ENCODE data around the gene CFAP46.
A peak's percentile ranks its signal among the peaks of the same experiment; 100 is the strongest.
"Not testable (repeated sequence)": the region's sequence is repeated elsewhere in the genome, so short reads cannot be mapped to it uniquely, and the experiment has no call there.

The CFAP46 gene

DNA sequence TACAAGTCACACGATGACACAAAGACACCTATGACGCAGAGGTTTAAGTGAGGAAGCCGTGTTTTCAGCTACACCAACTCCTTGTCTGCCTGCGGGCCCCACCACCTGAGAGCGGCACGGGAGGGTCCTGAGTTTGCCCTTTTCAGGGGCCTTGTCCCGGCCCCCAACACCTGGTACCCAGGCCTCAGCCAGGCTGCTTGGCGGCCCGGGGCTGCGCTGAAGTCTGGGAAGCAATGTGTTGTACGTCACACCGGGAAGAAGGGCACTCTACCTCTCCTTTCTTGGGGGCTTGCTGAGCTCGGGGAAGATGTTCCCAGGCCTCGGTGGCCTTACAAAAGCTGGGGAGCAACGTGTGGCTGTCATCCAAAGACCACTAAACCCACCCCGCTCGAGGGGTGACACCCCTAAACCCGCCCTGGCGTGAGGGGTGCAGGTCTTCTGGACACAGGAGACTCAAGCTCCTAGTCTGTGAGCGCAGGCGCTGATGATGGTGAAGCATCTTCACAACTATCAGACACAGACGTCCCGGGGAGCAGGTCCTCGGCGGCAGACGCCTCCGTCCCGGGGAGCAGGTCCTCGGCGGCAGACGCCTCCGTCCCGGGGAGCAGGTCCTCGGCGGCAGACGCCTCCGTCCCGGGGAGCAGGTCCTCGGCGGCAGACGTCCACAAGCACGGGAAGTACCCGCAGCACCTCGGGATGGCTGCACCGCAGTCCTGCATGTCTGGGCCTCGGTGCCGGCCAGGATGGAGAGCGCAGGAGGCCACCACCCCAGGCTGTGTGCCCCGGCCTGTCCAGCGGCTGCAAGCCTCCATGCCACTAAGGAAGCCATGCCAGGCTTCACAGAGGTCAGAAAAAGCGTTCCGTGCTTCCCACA lies 15.4 kb downstream of the CFAP46 start:
- DNase-seq: no peak

DNA sequence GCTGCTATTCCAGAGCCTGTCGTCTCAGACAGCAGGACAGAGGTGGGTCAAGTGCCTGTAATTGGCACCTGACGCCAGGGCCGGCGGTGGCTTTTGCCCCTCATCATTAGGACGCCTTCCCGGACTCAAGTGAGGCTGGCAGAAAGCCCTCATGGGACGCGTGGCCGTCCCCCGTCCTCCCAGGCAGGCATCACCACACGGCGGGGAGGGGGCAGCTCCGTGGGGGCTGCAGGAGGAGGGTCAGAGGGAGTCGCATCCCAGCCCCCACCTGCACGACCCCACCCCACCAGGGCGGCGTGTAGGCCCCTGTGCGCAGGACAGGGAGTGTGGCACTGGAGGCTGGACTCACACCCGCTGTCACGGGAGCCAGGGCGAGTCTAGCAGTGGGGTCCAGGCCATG lies 16.3 kb downstream of the CFAP46 start:
- DNase-seq: no peak

DNA sequence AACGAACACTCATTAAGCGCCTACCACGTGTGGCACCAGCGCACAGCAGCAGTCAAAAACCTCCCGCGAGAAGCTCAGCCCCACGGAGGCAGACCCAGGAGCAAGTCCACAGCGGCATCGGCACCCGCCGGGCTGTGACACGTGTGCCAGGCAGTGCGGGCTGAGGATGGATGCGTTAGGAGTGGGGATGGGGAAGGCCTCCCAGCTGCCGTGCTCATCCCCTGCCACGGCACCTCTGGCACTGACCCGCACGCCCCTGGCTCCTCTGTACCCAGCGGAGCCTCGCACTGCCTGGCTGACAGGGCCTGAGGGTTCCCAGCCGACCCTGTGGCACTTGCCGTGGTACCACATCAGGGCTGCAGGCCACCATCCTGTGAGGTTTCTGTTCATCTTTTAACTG lies 16.8 kb downstream of the CFAP46 start:
- DNase-seq: no peak

DNA sequence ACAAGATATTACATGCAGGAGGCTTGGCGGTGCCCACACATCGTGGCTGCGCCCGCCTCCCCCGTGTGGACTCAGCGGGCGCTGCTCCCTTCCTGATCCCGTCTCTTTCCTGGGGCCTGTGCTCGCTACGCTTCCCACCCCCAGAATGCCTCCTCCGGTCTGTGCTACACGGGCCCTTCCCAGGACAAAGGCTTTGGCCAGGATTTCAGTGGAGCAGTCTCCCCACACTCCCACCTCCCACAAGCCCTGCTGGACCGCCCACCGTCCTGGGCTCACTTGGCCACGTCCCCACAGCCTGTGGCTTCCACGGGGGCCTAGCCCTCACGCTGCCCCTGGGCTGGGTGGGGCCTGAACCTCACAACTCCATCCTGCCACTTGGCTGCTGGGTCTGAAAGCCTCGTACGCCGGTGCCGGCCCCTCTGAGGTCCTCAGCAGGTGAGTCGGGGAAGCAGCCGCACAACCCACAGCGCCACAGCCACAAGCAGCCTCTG lies 17.3 kb downstream of the CFAP46 start:
- no peak for DNase-seq

DNA sequence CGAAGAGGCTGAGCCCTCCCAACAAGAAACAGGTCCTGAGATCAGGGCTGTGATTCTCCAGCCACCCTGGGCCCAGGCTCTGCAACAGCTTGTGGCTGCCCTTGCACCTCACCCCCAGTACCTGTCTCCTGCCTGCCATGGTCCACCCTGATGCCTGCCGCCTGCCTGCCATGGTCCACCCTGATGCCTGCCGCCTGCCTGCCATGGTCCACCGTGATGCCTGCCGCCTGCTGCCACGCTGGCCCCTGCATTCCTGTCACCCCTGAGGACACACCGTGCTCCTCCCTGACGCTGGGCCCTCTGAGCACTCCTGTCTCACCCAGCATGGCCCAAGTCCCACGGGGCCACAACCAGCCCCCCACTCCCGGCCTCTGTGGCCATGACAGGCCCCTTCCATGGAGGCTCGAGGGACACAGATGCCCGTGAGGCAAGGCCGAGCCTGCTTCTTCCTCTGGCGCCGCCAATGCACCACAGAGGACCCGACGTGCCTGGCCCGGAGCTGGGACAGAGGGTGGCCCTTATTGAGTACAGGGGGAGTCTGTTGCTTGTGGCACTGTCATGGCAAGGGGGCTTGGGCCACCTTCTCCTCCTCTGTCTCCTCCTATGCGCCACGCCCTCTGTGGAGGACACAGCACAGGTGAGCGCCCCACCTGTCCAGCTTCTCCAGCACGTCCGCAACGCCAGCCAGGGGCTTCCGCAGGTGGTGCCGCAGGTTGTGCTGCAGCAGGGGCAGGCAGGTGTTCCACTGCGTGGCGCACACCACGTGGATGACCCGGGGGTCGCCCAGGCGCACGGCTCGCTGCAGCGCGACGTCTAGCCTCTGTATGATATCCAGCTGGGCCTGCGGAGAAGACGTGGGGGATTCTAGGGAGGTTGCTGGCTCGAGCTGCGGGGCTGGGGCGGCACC lies 18.1 kb downstream of the CFAP46 start:
- no peak for DNase-seq

DNA sequence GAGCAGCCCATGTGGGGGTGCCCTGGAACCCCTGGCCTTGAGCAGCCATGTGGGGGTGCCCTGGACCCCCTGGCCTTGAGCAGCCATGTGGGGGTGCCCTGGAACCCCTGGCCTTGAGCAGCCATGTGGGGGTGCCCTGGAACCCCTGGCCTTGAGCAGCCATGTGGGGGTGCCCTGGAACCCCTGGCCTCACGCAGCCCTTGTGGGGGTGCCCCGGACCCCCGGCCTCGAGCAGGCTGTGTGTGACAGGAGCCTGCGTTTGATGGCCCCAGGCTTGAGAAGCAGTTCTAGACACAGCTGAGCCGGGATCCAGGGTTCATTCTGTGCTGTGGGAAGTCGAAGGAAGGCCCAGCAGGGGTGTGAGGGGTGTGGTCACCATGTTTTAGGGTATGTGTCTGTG lies 19.0 kb downstream of the CFAP46 start:
- not testable (repeated sequence) for DNase-seq

DNA sequence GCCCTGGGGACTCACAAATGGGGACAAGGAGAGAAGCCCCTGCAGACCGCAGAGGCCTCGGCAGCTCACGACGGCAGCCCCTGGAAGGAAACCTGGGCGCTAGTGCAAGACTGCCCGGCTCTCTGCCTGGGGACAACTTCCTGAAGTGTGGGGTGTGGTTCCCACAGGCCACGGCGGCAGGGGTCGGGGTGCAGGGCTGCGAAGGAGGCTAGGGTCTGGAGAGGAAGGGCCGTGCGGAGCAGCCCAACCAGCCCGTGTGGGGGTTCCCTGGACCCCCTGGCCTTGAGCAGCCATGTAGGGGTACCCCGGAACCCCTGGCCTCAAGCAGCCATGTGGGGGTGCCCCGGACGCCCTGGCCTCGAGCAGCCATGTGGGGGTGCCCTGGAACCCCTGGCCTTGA lies 19.5 kb downstream of the CFAP46 start:
- DNase-seq: no peak

DNA sequence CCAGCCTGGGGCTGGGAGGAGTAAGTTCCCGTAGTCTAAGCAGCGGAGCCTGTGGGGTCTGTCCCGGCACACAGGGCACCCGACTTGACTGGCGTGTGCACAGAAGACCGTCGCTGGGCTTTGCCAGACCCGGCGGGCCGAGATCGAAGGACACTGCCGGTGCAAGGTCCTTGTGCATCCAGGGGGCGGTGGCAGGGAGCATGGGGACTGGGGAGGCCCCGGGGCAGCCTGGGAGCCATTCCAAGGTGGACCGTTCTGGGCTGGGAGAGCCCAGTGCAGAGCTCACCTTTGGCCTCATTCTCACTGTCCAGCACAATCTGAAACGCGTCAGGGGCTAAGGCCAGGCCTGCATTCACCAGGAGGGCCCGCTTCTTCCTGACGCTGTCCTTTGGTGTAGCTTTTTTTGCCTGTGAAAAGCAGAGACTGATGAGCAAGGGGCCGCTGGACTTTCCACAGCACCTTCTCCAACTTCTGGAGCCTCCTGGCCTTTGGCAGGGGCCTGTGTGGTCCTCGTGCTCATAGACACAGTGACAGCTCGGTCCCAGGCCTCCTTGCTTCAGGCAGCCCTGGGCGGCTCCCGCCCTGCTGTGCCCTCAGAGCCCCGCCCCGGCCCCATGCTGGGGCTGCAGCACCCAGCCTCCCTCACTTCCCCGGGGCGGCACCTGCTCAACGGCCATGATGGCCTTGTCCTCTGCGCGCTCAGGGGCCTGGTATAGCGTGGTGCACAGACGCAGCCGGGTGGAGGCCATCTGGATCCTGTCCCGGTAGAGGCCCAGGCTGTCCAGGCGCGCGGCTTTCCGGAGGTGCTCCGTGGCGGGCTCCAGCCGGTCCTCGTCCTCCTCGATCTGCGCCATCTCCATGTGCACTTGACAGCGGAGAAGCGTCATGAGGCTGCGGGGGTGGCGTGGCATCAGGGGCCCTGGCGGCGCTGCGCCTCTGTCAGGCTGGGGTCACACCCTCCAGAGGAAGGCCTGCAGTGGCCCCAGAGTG lies 20.3 kb downstream of the CFAP46 start:
- DNase-seq: no peak

DNA sequence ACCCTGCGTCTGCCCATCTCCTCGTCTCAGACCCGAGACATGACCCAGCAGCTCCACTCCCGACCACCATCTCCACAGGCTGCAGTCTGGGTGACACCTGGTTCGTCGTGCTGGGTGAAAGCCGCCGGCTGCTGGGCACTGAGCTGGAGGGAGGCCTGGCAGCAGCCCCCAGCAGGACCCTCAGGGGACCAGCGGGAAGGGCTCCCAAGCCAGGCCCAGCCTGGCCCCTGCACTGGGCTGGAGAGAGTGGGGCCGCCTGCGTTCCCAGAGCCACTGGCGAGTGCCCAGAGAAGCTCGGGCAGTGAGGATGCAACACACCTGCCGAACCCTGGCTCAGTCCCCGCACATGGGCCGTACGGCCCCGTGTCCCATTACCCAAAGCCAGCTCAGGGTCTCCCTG lies 21.3 kb downstream of the CFAP46 start:
- no peak for DNase-seq

DNA sequence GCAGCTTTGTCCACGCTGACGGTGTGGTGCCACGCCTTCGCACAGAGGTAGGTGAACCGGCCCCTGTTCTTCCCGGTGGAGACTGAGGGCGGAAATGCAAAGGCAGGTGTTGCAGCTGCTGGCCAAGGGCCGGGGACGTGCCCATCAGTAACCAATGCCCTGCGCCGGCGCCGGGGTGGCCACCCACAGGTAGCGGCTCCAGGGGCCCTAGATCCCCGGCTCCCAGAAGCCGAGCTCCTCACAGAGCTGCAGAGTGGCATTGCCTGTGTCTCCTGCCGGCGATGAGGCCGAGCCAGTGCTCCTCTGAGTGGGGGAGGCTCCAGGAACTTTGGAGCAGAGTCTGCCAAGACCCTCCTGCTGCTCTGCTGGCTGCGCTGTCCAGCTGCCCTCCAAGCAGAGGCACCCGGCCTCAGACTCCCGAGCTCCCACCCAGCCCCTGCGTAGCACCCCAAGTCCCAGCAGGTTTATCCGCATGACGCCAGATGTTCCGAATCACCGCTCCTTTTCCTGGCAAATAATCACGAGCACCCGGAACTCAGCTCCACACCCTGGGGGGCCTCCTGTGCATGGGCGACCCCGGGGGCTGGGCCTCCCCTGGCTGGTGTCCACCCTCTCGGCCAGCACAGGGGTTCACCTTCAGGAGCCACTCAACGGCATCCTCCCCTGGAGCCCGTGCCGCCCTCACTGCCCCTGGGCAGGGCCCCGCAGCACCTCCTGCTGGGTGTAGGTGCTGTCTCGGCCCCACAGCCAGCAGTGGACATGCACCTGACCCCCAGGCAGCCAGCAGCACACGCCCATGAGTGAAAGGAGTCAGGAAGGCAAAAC lies 22.1 kb downstream of the CFAP46 start:
- no peak for DNase-seq

DNA sequence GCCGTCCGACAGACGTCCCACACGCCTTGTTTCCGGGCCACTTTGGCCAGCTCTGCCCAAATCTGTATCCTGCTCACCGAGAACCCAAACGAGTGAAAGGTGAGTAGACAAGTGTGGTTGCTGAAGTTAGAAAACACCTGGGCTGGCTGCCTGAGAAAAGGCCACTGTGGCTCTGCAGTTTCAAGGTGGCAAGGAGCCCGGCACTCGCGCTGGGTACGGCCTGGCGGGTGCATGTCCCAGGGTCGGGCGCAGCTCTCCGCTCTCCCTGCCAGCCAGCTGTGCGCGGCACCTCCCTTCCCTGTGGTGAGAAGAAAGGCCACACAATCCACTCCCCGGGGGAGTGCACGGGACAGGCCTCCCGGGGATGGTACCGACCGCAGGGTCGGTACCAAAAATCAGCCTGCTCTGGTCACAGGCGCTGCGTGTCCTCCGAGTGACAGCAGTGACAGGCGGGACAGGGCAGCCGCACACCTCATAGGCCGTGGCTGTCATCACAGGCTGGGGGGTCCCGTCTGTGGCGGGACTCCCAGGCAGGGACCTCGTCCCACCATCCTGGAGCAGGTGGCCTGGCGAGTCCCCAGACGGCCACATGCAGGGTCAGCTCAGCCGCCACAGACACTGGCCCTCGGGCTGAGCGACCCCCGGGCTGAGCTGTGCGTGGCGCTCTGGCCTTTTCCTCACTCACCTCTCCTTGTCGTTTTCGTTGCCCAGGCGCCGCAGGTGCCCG lies 22.8 kb downstream of the CFAP46 start:
- DNase-seq: no peak

DNA sequence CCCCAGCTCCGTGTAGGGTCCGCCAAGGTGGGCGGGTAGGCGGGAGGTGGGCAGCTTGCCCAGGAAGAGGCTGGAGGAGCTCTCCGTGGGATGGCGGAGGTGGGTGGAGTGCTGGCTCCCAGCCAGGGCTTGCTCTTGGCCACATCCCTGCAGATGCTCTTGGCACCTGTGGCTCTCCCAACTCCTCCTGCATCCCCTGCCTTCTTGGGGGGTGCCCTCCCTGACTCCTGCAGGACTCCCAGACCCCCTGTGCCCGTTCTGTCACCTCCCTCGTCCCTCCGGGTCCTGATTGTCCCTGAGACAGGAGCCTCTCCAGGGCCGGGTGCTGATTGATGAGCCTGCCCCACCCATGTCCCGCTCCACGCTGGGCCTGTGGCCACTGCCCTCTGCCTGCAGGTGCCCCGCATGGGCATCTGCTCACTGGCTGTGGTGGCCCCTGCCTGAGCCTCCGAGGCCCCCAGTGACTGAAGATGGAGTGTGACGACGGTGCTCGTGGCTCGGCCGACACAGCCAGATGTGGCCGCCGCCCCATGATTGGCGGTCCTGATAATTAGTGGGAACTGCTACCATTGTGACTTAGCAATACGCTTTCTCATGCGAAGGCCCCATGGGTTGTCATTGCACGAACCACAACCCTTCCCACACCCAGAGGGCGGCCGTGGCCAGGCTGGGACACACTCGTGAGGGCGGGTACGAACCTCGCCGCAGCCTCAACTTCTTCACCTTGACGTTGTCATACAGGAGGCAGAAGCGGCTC lies 23.6 kb downstream of the CFAP46 start:
- DNase-seq: peak; percentile 0

DNA sequence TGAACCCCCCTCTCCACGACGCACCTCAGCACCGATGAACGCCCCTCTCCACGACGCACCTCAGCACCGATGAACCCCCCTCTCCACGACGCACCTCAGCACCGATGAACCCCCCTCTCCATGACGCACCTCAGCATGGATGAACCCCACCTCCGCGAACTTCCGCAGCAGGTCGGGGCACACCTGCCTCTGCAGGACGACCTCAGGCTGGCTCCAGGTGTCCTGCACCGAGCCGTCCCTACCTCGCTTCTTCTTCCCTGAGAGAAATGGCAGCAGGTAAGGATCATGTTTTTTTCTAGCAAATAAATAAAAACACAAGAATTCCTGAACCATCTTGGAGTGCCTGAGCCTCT lies 24.1 kb downstream of the CFAP46 start:
- no peak for DNase-seq

DNA sequence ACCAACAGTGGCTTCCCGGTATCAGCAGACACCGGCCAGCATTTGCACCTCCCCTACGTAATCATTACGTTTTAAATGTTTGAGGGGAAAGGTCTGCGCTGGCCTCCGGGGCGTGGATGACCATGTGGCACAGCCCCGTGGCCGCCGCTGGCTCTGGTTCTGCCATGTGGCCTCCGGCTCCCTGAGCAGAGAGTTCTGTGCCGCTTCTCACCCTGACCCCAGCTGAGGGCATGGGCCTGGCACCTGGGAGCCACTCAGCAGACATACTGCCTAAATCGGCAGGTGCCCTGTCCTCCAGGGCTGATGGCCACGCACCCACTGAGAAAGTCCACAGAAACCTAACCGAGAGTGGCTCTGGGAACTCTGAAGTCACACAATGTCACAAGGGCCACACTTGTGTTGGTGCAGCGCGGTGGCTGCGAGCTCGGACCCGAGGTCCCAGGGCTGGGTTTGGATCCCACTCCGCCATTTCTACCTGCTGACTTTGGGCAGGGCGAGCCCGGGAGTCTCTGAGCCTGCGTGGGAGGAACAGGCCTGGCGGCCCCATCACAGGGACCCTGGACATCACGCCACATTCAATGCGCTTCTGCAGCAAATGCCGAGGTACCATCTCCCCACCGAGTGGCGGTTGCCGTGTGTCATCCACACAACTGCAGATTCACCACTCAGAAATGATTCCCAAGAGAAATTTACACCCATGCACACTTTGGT lies 25.3 kb downstream of the CFAP46 start:
- DNase-seq: no peak

DNA sequence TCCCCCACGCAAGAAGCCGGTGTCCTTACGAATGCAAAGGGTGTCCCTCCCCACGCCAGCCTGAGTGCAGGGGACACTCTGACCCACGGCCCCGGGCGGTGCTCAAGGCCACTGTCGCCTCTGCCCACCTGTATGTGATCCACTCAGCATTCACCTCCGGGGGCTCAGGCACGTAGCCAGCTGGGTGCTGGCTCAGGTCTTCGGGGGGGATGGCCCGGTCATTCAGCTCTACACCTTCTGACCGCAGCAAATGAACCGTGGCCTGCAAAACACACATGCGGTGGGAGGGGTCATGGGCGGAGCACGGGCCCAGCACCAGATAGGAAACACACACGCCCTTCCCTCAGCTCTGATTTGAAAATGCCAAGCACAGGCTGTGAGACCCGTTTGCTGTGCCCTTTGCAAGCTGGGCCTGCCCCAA lies 25.9 kb downstream of the CFAP46 start:
- DNase-seq: no peak

DNA sequence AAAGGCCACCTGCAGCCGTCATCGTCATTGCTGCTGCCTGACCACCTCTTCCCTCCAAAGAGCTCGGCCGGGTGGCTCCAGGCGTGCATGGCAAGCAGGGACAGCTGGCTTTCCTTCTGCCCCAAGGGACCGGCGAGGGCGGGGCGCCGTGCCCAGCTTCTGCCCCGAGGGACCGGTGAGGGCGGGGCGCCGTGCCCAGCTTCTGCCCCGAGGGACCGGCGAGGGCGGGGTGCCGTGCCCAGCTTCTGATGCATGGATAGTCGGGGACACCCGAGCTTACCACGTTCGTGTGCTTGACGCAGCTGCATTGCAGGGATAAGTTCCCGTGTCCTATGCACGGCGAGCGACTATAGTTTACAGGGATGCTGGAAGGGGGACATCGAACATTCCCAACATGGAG lies 27.0 kb downstream of the CFAP46 start:
- no peak for DNase-seq

DNA sequence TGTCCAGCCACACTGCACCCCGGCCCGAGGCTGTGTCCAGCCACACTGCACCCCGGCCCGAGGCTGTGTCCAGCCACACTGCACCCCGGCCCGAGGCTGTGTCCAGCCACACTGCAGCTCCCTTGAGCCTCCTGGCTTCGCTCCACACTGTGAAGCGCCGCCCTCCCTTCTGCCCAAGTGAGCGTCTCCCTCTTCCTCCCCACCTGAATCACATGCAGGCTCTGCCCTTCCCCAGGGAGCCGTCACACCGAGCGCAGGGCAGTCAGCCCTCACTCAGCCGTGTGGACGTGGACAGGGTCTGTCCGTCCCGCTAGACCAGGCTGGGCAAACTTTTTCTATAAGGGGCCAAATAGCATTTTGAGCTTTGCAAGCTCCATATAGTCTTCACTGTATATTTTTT lies 27.6 kb downstream of the CFAP46 start:
- no peak for DNase-seq

DNA sequence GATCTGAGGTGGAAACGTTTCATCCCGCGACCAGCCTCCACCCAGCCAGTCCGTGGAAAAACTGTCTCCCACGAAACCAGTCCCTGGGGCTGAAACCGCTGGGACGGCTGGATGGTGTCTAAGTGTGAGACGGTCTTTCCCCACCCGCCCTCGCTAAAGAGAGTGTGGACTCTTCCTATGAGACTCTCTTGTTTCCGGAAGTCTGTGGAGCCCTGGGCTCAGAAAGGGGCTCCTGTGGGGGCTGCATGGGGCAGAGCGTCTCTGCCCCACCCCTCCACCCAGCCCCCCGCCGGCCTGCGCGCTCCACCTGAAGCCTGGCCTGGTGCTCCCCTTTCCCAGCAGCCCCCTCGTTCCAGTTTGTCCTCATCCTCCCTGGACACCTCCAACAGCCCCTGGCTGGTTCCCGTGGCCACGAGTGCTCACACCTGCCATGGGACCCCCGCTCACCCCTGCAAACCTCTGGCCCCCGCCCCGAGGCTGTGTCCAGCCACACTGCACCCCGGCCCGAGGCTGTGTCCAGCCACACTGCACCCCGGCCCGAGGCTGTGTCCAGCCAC lies 28.7 kb downstream of the CFAP46 start:
- no peak for DNase-seq
